NCI-H526 treated with DMSO at 0.1 percent for 48 hours (cell line): ENCODE measurements around the gene RNF123.
A peak's percentile ranks its signal among the peaks of the same experiment; 100 is the strongest.
"Not testable (repeated sequence)": the region's sequence is repeated elsewhere in the genome, so short reads cannot be mapped to it uniquely, and the experiment has no call there.

ENCODE experiments used
- DNase-seq: peaks from one replicate; lab custom pipeline; 2025; lab: John Stamatoyannopoulos, UW

RNF123 gene

GRCh38 chr3:49720855-49721595, 31.7 kb downstream of the RNF123 start:
- DNase-seq: no peak

- no peak for DNase-seq
Measured at GRCh38 chr3:49721596-49721895, 32.2 kb downstream of the RNF123 start.

DNA sequence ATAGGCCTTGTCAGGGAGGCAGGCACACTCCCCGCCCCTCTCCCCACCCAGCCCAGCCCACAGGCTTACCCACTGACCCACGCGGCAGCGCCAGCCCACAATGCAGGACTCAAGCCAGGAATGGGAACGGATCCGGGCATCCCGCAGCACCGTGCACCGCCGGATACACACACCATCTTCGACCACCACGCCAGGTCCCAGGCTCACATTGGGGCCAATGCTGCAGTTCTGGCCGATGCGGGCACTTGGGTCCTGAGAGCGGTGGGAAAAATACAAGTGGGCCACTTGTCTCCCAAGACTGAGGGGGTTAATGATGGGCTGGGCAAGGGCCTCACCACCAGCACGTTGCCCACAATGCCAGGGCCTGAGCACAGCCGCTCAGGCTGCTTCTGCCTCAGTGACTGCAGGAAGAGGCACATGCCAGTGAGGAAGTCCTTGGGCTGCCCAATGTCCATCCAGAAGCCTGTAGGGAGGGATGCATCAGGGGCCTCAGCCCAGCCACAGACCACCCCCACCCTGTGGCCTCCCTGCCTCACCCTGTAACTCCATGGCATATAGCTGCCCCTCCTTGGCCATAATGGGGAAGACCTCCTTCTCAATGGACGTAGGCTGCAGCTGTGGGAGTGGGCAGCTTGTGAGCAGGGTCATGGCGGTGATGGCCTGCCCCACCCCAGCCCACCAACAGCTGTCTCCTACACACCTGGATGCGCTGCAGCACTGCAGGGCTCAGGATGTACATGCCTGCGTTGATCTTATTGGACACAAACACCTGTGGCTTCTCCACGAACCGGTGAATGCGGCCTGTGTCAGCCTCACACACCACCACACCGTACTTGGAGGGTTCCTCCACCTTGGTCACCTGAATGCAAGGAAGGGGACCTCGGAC, 32.8 kb downstream of the RNF123 start:
- no peak for DNase-seq

- no peak for DNase-seq
Measured at GRCh38 chr3:49722896-49723295, 33.5 kb downstream of the RNF123 start.

DNA sequence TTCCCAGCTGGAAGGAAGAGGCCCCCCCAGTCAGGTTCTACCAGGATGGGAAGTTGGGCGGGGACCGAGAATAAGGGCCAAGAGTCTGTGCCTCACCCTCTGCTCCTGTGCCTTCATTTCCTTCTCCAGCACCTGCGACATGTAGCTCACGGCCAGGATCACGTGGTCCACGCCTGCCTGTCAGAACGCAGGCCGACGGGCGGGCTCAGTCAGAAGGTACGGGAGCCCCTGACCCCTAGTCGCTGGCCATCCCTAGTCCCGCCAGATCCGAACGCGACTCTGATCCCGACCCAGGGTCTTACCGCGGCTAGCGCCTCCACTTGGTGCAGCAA, 33.9 kb downstream of the RNF123 start:
- DNase-seq: no peak

DNA sequence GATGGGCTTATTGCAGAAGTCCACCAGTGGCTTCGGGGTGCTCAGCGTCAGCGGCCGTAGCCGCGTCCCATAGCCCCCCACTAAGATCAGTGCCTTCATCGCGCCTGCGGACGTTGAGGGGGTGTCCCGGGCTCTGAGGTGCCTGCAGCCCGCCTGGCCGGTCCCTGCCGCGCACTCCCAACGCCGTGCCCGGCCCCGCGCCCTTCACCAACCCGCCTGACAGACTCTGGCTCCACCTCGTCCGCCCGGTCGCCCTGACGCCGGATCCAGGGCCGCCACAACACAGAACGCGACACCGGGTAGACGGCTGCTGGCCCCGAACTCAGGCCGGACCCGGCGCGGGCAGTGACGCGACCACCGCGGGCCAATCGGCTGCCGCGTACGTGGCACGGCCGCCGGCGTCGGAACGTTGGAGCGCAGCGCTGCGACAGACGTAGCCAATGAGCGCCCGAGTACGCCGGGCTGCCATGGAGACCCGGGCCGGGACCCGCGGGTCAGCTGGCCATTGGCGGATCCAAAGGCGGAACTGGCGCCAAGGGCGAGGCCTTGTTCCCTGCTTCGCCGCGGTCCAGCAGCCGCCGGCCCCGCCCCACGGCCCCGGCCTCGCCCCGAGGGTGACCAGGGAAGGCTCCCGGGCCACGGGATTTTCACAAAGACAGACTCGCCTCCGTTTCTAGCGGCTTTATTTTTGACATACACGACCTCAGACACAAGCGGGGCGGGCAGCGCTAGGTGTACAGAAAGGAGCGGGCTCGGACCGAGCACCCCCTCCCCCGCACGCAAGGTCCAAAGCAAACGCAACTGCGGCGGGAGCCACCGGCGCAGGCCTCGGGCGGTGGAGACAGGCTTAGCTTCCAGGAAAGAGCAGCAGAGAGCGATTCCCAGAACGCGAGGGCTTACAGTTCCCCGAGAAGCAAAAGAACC, 34.5 kb downstream of the RNF123 start, which contains the start of gene GMPPB:
GMPPB (minus strand) TSS at position 324 of the 924 bp plus-strand sequence; CDS start at position 99, 225 bp downstream.
- peak; percentile 90 for DNase-seq

DNA sequence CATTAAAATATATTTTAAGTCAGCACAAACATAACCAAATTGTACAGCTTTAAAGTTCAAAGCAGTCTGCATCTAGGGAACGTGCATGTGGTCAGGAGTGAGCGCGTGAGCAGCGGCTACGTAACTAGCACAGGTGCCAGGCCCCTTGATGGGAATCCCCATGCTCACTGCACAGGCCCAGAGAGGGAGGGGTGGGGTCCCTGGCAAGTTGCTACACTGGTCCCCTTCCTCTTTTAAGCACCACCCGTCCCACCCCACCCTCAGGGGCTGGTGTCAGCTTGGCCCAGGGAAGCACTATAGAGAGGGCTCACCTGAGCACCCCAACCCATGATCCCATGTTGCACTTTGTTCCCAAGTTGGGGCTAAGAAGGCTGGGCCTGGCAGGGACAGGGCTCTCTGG, 35.2 kb downstream of the RNF123 start:
- DNase-seq: no peak

- DNase-seq: no peak
Measured at GRCh38 chr3:49725906-49726681, 36.7 kb downstream of the RNF123 start.

DNA sequence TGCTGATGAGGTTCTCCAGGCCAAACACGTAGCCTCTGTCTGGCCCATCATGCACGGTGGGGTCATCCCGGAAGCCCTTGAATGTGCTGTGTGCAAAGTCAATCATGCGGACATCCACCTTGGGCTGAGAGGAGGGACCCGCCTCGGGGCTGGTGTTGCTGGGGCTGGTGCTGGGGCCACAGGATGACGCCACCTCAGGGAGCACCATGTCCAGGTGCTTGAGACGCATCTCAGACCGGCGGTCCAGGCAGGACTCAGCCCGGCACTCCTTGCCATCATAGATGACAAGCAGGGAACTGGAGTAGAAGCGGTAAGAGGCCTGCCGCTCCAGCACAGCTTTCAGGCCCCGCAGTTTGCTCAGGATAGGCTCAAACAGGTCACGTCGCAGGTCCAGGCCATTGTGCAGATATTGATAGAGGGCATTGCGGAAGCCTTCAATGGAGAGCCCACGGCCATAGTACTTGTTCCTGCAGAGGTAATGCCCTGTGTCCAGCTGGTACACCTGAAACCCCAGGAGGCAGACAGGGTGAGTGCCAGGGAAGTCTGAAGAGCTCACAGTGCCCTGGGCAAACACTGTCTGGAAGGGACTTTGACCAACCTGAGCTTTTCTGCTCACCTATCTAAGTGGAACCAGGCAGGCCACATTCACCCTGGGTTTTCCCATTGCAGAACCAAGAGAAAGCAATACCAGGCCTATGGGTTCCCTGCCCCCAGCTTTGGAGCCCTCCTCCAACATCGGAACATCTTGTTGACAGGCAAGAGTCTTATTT, 38.0 kb downstream of the RNF123 start:
- no peak for DNase-seq

DNA sequence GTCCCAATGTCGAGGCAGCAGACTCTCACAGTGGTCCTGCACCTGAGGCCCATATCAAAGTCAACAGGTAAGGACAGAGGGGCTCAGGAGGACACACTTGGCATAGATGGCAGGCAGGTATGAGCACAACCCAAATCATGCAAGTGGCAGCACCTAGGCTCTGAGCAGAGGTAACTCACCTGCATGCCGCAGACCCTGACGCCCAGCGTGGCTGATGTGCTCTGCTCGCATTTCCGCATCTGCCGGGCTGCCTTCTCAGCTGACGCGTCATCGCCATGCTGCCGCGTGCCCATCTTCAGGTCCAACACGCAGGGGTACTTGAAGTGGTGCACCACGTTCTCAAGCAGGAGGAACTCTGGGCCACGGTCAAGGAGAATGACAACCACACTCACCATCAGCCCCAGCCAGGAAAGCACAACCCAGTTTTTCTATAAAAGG, 38.6 kb downstream of the RNF123 start:
- no peak for DNase-seq

- no peak for DNase-seq
Measured at GRCh38 chr3:49729966-49730609, 40.7 kb downstream of the RNF123 start.

GRCh38 chr3:49732597-49732996, 43.2 kb downstream of the RNF123 start:
- DNase-seq: no peak

GRCh38 chr3:49733551-49733950, 44.2 kb downstream of the RNF123 start:
- no peak for DNase-seq

DNA sequence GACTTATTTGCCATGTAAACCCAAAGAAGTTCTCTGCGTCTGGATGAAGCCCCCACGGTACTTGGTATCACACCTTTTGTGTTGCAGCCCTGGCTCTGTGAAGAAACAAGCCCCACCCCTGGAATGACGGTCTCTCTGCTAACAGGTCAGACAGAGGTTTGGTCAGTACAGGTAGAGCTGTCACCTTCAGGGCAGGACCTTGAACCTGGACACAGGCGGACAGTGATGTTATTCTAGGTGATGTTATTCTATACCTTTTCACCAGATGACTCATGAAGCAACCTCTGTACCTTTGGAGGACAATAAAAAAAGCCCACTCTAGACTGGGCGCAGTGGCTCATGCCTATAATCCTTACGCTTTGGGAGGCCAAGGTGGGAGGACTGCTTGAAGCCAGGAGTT, 45.4 kb downstream of the RNF123 start:
- DNase-seq: no peak

DNA sequence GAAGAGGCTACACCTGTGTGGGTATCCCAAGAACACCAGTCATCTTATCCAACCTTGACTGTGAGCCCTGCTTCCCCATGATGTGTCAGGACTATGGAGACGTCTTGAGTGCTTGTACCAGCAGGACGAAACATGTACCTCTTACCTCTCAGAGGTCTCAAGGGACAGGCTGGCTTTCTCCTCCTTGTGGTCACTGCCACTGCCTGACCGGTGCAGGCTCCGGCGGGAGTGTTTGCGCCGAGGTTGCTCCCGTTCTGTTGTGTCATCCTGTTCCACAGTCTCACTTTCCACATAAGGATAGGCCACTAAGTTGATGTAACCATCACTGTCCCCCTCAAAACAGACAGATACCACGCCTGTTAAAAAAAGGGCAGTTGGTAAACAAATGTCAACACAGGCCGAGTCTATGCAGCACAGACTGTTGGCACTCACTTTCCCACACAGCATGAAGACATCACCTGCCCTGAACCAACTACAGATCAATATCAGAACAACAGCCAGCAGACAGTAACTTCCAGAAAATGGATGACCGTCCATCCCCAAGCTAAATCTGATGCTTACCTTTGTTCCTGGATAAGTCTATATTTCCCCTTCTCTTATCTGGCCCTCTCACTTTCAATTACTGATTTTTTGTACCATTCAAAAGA, 48.8 kb downstream of the RNF123 start:
- DNase-seq: no peak

GRCh38 chr3:49740427-49740826, 51.1 kb downstream of the RNF123 start:
- no peak for DNase-seq

DNA sequence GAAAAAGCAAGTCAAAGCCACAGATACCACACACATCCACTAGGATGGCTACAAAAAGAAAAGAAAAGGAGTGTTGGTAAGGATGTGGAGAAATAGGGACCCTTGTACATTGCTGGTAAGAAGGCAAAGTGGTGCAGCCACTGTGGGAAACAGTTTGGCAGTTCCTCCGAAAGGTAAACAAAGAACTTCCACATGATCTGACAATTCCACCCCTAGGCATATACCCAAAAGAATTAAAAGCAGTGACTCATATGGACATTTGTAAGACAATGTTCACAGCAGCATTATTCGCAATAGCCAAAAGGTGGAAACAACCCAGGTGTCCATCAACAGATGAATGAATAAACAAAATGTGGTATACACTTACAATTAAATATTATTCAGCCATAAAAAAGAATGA, 56.6 kb downstream of the RNF123 start:
- no peak for DNase-seq

DNA sequence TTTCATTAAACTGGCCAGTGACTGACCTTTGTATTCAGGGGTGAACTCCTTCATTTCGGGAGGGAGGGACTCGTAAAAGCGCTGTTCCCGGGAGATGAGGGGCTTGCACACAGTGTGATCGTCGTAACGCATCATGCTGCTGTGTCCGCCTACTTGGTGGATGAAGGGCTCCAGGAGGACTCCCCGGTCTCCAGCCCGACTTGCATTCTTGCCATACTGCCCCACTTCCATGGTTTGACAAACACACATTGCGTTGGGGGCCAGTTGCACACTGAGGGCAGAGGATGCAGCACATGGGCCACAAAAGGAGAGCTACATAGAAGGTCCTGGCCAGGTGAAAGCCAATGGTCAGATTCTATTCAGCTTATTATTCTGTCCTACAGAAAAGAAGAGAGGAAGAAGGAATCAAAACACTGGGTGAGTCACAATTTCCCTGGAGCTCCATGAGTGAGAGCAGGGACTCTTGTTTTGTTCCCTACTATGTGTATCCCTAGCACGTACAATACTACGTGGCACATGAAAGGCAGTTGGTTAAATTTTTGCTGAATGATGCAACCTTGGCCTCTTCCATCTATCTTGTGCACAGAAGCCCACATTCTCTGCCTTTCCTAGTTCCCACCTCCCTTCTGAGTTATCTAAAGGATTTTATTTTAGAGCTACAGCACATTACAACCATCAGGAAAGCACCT, 58.6 kb downstream of the RNF123 start:
- DNase-seq: no peak

- DNase-seq: not testable (repeated sequence)
Measured at GRCh38 chr3:49748874-49749273, 59.5 kb downstream of the RNF123 start.
